ENCODE results near the gene MYO9B. TPM values are rescaled to one million over a fixed set of nuclear protein-coding genes. Genes with fewer than 3 reads are reported as not detected.
A peak's percentile ranks its signal among the peaks of the same experiment; 100 is the strongest.

MYO9B gene
- total RNA-seq, 2 experiments from 2014 or later = 280 to 356 TPM

DNA sequence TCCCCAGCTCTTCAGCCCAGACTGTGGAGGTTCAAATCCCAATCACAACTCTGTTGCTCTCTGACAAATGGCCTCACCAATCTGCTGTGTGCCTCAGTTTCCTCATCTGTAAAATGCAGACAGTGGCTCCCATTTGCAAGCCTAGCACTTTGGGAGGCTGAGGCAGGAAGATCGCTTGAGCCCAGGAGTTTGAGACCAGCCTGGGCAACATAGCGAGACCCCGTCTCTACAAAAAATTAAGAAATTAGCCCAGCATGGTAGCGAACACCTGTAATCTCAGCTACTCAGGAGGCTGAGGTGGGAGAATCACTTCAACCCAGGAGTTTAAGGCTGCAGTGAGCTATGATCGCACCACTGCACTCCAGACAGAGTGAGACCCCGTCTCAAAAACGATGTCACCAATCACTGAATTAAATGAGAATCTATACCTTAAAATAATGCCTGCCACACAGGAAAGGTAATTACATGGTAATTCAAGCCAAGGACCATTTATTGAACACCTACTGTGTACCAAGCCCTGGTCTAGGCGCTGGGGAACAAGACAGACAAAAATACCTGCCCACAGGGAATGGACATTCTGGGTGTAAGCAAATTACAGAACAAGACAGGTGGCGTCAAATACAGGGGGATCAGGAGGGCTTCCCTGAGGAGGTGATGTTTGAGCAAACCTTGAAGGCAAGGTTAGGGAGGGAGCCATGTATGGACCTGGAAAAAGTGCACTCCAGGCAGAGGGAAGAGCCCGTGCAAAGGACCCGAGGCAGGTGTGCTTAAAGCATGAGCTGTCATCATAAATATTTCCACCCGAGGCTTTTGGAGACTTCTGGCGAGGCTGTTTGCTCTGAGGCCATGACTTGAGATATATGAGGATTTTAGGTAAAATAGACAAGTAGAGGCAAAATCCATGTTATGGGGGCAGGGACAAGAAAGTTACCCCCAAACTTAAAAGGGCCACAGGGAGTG, 162.4 kb downstream of the MYO9B start:
- no peak overlapping the region for H3K27ac Mint-ChIP-seq
- H3K4me3 Mint-ChIP-seq = no peak overlapping the region
- ATAC-seq (no peak), DNase-seq (no peak)
- H3K9me3 Mint-ChIP-seq (ENCODE audit: low read depth) = no peaks in the 10 kb centered on the region
- no peaks in the 10 kb centered on the region for H3K27me3 Mint-ChIP-seq
- no peaks in the 10 kb centered on the region for H3K36me3 Mint-ChIP-seq
- CTCF ChIA-PET = interaction anchor here (2.3 kb wide), 1 partner anchor 12 kb away, joined by 7 read pairs; the partner anchor contains the start of gene OCEL1
- peaks cover 5% of the 10 kb centered on the region for H3K4me1 Mint-ChIP-seq

DNA sequence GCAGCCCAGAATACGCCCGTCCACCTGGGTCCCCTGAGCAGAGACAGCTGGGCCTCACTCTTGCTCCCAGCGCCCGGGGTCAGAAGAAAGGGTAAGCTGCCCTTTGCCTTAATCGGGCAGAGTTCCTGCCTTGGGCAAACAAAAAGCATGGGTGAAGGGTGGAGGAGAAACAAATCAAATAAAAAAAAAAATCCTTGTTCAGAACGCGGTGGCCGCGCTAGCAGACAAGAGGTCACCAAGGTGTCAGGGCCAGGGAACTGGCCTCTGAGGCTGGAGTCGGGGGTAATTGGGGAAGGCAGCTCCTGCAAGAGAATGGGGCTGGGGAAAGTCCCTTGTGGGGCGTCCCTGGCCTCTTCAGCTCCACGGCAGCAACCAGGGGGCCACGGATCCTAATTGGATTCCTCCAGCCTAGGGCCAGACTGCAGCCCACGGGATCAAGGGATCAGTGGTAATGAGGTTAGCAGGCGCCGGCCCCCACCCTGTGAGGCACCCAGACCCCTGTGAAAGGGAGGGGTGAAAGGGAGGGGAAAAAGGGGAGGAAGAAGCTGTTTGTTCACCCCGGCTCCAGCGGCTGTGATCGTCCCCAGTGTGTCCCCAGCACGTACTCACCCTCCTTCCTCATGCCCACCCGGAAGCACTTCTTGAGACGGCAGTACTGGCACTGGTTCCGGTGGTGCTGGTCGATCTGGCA, 164.6 kb downstream of the MYO9B start:
- CTCF ChIA-PET = interaction anchor here (0.7 to 1.0 kb wide), 2 partner anchors 14 to 143 kb away, joined by 3 read pairs; no protein-coding TSS in a partner anchor
- no peak for ATAC-seq
- no peak for DNase-seq
- H3K36me3 Mint-ChIP-seq = no peaks in the 10 kb centered on the region
- no peak overlapping the region for H3K4me3 Mint-ChIP-seq
- H3K4me1 Mint-ChIP-seq = no peaks in the 10 kb centered on the region
- H3K9me3 Mint-ChIP-seq (ENCODE audit: low read depth) = no peaks in the 10 kb centered on the region
- peaks cover 9% of the 10 kb centered on the region for H3K27me3 Mint-ChIP-seq
- H3K27ac Mint-ChIP-seq = no peak overlapping the region

DNA sequence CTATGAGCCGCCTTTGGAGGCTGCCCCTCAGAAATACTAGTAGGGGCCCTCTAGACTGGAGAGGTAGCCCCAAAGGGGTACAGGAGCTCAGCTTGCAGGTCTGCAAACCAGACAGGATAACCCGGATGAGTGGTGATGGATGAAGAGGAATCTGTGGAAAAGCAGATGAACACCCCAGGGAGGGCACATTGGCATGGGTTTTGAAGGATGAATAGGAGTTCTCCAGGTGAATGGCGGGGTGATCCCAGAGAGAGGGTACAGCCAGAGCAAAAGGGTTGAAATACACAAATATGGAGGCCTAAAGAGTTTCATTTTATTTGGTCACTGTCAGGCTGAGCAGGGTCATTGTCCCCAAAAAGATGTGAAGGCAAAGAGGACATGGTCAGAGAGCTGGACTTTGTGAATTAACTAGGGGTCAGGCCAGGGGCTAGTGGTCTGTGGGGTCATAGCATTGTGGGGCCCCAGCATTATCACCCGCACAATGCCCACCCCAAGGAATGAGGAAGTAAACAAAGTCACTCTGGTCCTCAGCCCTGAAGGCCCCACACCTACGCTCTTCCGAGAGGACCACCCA, 165.3 kb downstream of the MYO9B start:
- no peak overlapping the region for H3K27ac Mint-ChIP-seq
- H3K36me3 Mint-ChIP-seq = no peaks in the 10 kb centered on the region
- no peaks in the 10 kb centered on the region for H3K9me3 Mint-ChIP-seq (ENCODE audit: low read depth)
- H3K4me1 Mint-ChIP-seq = no peaks in the 10 kb centered on the region
- ATAC-seq (no peak), DNase-seq (no peak)
- peaks cover 9% of the 10 kb centered on the region for H3K27me3 Mint-ChIP-seq
- CTCF ChIA-PET = no interaction called here
- H3K4me3 Mint-ChIP-seq = no peak overlapping the region

DNA sequence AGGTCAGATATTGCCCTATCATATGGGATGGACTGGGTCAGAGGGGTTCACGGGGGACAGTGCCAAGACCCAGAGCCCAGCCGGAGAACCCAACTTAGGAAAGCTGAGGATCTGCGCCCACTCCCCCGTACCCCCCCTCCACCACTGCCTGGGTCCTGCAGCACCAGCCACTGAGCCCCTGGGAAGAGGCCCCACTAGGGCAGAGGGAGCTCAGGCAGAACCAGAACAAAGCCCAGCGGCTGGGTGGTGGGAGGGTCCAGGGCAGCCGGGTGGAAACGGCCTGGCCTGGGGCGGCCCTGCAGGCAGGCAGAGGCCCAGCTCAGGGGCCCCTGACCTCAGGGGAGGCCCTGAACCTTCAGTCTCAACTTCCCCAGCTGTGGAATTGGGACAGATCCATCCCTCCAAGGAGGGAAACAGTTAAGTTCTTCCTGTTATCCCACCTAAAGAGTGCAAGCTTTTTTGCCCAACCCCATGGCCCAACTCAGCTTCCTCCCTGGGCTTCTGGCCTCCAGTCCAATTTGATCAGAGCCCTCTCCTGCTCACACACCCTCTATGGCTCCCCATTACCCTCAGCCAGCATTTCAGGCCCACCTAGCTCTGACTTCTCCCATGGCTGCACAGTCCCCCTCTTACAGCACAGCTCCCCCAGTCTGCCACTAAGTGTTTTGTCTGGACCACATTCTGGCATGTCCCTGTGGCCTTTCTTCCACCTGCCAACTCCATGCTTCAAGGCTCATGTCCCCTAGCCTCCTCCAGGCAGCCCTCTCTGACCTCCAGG, 167.0 kb downstream of the MYO9B start:
- Mint-ChIP-seq H3K4me3 (no peak overlapping the region), H3K27ac (no peak overlapping the region), H3K9me3 (ENCODE audit: low read depth) (no peaks in the 10 kb centered on the region), H3K36me3 (no peaks in the 10 kb centered on the region), H3K27me3 (peaks cover 22% of the 10 kb centered on the region), H3K4me1 (peaks cover 7% of the 10 kb centered on the region)
- ATAC-seq (no peak), DNase-seq (no peak)
- CTCF ChIA-PET = interaction anchor here (1.0 to 2.0 kb wide), 2 partner anchors 9 to 18 kb away, joined by 5 to 10 read pairs; no protein-coding TSS in a partner anchor

DNA sequence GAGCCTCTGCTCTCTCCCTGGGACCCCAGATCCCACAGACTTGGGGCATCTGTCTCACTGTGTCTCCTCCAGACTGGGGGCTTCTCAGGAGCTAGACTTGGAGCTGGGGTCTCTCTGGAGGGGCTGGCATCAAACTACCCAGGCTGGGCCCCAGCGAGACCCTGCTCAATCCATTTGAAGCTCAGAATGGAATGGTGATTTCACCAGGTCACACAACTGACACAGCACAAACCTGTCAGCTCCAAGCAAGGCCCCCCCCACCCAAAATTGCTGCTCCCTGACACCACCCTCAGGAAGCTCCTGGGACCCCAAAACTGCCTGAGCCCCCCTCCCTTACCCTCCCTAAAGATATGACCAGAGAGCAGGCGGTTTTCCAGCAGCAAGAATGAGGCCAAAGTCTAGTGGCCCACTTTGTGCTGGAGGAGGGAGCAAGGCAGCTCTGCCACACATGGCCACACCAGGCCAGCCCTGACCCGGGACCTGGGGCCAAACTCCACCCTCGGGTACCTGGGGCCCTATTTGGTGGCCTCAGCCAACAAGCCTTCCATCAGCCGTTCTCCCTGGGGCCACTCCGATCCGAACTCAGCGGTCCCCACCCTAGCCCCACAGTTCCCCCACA, 167.7 kb downstream of the MYO9B start:
- CTCF ChIA-PET = interaction anchor here (1.0 to 2.0 kb wide), 2 partner anchors 10 to 17 kb away, joined by 5 to 10 read pairs; no protein-coding TSS in a partner anchor
- H3K27me3 Mint-ChIP-seq = peaks cover 22% of the 10 kb centered on the region
- H3K4me1 Mint-ChIP-seq = peaks cover 7% of the 10 kb centered on the region
- H3K27ac Mint-ChIP-seq = no peak overlapping the region
- no peaks in the 10 kb centered on the region for H3K9me3 Mint-ChIP-seq (ENCODE audit: low read depth)
- DNase-seq = no peak
- no peaks in the 10 kb centered on the region for H3K36me3 Mint-ChIP-seq
- ATAC-seq = no peak
- H3K4me3 Mint-ChIP-seq = no peak overlapping the region

DNA sequence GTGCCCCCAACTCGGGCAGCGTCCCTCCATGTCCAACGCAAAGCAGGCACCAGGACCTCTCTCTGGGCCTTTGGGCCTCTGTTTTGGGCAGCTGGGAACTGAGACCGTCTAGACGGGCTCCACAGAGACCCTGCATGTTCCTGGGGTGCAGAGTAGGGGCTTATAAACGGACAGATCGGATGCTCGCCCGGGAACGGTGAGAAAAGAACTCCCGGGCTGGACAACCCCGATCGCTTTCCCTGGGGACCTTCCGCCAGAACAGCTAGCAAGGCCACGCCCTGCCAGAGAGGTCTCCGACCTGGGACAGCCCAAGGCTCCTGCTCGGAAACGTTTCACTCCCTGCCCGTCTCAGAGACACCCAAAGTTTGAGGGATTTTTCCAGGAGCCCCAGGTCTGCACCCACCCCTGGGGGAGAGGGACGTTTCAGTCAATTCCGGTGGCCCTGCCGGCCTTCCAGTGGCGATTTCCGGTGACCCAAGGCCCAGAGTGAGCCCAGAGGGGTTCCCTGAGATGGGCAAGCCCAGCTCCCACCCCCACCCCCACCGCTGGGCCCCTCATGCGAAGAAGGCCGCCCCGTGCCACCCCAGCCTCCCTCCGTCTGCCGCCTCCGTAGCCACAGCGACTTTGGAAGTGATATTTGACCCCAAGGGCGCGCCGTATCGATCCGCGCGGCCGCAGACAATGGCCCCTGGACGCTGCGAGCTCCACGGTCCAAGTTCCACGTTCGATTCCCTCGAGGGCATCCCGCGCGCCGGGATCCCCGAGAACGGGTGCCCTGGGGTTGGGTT, 168.4 kb downstream of the MYO9B start:
- CTCF ChIA-PET = interaction anchor here (1.0 to 2.0 kb wide), 2 partner anchors 16 to 75 kb away, joined by 3 to 10 read pairs; no protein-coding TSS in a partner anchor
- Mint-ChIP-seq H3K36me3 (no peaks in the 10 kb centered on the region), H3K4me1 (peaks cover 7% of the 10 kb centered on the region), H3K27ac (no peak overlapping the region), H3K4me3 (peak overlapping the region; percentile 9), H3K27me3 (peaks cover 22% of the 10 kb centered on the region), H3K9me3 (ENCODE audit: low read depth) (no peaks in the 10 kb centered on the region)
- no peak for DNase-seq
- ATAC-seq = no peak

DNA sequence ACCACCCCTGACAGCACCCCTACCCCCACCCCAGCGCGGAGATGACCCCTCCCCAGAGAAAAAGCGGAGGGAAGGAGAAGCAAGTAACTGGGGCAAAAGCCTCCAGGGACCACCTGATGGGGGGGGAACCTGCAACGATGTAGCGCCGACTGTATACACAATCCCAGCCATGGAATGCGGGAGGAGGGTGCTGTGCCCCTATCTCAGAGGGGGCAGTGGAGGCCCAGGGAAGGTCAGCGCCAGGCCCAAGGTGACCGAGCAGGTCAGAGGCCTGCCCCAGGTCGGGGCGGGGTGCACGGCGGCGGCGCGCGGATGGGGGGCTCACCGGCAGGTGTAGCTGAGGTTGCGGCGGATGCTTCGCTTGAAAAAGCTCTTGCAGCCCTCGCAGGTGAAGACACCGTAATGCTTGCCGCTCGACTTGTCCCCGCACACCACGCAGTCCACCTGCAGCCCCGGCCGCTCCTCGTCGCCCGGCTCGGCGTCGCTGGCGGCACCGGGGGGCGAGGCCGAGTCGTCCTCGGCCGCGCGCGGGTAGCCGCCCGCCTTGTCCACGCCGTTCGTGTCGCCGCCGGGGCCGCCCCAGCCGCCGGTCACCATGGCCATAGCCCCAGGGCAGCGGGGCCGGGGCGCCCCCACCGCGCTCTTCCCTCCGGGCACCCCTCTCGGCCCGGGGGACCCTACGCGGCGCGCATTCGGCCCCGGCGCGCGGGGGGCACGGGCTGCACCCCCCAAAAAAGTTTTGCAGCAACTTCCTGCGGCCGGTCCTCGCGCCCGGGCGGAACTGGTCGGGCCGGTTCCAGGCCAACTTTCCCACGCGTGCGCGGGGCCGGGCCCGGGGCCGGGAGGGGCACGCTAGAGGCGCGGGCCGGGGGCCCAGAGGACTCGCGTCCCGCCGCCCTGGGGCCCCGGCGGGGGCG, 169.3 kb downstream of the MYO9B start:
- Mint-ChIP-seq H3K27ac (no peak overlapping the region), H3K36me3 (no peaks in the 10 kb centered on the region), H3K4me1 (peaks cover 7% of the 10 kb centered on the region), H3K4me3 (peak overlapping the region; percentile 9), H3K9me3 (ENCODE audit: low read depth) (no peaks in the 10 kb centered on the region), H3K27me3 (peaks cover 22% of the 10 kb centered on the region)
- no peak for ATAC-seq
- DNase-seq = no peak
- CTCF ChIA-PET = interaction anchor here (0.7 to 1.0 kb wide), 2 partner anchors 19 to 75 kb away, joined by 3 read pairs; partner anchors contain the start of gene OCEL1

DNA sequence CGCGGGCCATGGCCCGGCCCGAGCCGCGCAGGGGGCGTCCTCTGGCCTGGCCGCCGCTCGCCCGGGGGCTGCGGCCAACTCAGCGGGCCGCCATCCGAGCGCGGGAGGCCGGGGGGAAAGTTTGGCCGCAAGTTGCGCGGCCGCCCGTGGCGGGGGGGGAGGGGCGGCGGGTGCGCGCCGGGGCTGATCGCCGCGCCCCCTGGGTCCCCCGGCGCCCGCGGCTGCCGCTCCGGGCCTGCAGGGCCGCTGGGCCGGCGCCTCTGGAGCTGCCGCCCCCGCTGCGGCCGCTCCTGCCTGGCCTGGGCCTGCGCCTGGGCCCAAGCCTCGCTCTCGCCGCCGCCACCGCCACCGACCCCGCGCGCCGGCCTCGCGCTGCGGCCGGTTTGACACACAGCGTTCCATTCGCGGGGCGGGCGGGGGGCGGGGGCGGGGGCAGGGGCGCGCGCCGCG, 170.0 kb downstream of the MYO9B start, which contains the start of gene NR2F6:
TSS of gene NR2F6 (minus strand) at position 385 of the 450 bp plus-strand sequence. CDS start 699 bp downstream, outside the sequence.
- H3K27me3 Mint-ChIP-seq = peaks cover 22% of the 10 kb centered on the region
- CTCF ChIA-PET = no interaction called here
- H3K4me1 Mint-ChIP-seq = peaks cover 7% of the 10 kb centered on the region
- no peaks in the 10 kb centered on the region for H3K36me3 Mint-ChIP-seq
- ATAC-seq = peak; percentile 4
- peak within 1 kb of the TSS; percentile 54 for H3K27ac Mint-ChIP-seq
- H3K9me3 Mint-ChIP-seq (ENCODE audit: low read depth) = no peaks in the 10 kb centered on the region
- H3K4me3 Mint-ChIP-seq = peak within 1 kb of the TSS; percentile 74
- DNase-seq = no peak

DNA sequence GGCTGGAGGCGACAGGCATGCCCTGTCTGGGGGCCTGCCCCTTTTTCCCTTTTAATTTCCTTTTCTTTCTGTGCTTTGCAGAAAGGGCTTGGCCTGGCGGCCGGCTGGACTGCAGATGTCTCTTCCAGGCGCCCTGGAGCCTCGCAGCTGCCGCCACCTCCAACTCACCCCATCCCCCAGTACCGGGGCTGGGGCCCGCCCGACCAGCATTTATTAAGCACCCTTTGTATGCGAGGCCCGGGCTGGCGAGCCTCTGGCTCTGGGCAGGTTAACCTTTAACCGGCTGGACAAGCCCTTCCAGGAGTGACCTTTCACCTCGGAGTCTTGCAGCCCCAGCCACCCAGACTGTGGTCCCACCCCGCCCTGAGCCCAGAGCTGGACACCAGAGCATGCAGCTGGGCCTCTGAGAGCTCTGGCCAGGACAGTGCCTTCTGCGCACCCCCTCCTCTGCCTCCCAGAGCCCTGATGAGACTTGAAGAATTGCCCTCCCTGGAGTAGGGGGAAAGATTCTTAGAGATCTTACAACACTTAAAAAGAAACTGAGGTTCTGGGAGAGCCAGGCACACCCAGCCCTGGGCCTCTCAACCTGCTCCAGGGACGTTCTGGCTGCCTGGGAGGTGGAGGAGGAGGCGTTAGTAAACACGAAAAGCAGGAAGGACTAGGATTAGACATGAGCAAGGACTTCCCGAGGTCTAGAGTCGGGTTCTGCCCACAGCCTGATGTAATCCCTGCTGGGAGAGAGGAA, 171.3 kb downstream of the MYO9B start:
- Mint-ChIP-seq H3K27ac (no peak overlapping the region), H3K4me3 (peak overlapping the region; percentile 74), H3K27me3 (peaks cover 22% of the 10 kb centered on the region), H3K9me3 (ENCODE audit: low read depth) (no peaks in the 10 kb centered on the region), H3K4me1 (peaks cover 7% of the 10 kb centered on the region), H3K36me3 (no peaks in the 10 kb centered on the region)
- DNase-seq = no peak
- CTCF ChIA-PET = no interaction called here
- no peak for ATAC-seq

DNA sequence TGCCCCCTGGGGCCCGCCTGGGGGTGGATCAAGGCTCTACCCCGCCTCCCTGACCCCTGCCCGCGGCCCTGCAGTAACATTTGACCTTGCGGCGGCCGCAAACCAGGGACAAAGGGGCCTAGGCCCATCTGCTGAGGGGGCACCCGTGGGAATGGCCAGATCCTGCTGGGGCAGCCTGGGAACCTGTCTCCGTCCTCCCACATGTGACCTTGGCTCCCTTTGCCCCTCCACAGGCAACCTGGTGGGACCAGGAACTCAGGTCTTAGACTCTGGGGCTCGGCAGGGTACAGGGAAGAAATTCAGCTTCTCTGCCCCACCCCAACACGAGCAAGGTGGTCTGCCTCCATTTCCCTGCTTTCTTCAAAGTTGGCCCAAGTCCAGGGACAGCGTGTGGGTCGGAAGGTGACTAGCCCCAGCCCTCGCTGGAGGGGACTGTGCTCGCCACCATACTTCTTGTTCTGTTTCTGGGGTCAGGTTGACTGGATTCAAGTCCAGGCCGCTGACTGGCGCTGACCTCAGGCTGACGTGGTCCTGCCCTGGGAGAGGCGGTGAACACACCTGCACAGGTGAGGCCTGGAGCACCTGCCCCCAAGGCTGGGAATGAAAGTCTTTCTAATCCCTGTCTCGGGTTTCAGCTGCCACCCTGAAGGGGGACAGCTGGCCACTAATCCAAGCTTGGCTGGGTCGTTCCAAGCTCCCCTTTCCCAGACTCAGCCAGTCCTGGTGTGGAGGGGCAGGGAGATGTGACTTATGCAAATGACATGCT, 172.6 kb downstream of the MYO9B start:
- CTCF ChIA-PET = interaction anchor here (0.6 to 3.0 kb wide), 2 partner anchors 12 to 98 kb away, joined by 4 to 23 read pairs; no protein-coding TSS in a partner anchor
- DNase-seq = no peak
- peaks cover 7% of the 10 kb centered on the region for H3K4me1 Mint-ChIP-seq
- H3K9me3 Mint-ChIP-seq (ENCODE audit: low read depth) = no peaks in the 10 kb centered on the region
- H3K4me3 Mint-ChIP-seq = no peak overlapping the region
- H3K27me3 Mint-ChIP-seq = peaks cover 22% of the 10 kb centered on the region
- H3K27ac Mint-ChIP-seq = no peak overlapping the region
- no peaks in the 10 kb centered on the region for H3K36me3 Mint-ChIP-seq
- no peak for ATAC-seq

Measured in activated CD8-positive, alpha-beta memory T cell treated with anti-CD3 and anti-CD28 coated beads, Interleukin-2, amount 10 ng/mL, durations not matched to agents 7 days and 5 days (primary cell).